Measurements from ENCODE around the gene RAB44.

RAB44 gene

GRCh38 chr6:36666826-36667591 lies 30.6 kb upstream of the RAB44 start:
- DNase-seq (ENCODE audit: low read depth): no peak

DNA sequence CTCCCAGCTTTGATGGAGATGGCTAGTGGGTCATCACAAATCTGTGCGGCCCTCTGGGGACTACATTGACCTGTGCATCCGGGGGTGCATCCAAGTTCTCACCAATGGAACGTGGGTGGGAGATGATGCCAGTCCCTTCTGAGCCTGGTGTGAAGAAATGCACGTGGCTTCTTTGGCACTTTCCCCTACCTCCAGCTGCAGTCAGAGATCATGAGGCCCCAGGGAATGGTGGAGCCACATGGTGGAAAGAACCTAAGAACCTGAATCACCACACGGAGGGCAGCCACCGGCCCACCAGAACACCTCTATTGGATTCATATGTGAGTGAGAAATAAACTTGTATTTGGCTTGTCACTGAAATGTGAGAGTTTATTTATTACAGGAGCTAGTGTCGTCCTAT lies 29.0 kb upstream of the RAB44 start:
- DNase-seq (ENCODE audit: low read depth): no peak

DNA sequence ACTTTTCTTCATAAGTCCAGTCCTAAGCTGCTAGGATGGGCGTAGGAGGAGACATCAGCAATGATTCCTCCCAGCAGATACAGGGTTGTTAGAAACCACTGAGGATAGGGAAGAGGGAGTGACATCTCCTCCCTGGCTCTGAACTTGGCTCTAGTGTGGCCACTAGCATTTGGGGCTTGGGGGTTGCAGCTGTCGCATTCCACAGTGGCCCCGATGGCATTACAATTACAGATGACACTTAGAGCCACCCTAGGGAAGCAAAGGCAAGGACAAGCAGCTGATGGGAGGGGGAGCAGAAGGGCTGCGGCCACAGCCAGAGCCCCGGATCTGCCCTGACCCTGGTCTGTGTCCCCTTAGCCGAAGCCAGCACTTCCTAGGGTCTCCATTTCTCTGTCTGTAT lies 28.6 kb upstream of the RAB44 start:
- DNase-seq (ENCODE audit: low read depth): no peak

GRCh38 chr6:36670271-36670670 lies 27.4 kb upstream of the RAB44 start:
- DNase-seq (ENCODE audit: low read depth): no peak

DNA sequence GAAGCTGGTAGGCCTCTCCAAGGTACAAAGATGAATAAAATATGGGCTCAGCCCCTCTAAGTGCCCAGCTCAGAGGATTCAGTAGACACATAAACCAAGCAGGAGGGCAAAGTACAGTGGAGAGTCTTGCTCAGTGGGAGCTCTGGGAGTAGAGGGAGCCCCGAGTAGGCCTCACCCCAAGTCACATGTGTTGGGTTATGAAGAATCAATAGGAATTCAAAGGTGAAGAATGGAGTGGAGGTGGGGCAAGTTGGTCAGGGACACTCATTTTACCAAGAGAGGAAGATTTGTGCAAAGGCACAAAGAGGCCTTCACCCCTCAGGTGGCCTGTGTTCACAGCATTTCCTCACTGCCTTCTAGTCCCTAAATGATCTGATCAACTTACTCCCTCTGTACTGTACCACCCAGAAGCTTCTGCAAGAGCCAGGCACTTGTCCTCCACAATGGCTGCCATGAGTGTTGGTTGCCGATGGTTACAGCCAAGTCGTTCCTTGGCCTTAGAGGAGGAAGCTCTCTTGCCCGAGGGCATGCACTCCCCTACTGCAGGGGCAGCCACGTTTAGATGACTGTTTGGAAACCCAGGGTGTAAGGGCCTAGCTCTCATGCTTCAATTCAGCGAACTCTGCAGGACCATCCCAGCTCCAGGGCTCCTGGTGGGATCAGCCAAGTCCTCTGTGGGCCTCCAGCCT lies 25.8 kb upstream of the RAB44 start:
- no peak for DNase-seq (ENCODE audit: low read depth)

DNA sequence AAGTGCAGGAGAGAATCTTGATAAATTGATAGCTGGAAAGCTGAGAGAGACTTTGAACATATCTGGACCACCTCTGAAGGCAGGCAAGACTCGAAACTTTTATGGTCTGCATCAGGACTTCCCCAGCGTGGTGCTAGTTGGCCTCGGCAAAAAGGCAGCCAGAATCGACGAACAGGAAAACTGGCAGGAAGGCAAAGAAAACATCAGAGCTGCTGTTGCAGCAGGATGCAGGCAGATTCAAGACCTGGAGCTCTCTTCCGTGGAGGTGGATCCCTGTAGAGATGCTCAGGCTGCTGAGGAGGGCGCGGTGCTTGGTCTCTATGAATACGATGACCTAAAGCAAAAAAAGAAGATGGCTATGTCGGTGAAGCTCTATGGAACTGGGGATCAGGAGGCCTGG lies 23.7 kb upstream of the RAB44 start:
- no peak for DNase-seq (ENCODE audit: low read depth)

DNA sequence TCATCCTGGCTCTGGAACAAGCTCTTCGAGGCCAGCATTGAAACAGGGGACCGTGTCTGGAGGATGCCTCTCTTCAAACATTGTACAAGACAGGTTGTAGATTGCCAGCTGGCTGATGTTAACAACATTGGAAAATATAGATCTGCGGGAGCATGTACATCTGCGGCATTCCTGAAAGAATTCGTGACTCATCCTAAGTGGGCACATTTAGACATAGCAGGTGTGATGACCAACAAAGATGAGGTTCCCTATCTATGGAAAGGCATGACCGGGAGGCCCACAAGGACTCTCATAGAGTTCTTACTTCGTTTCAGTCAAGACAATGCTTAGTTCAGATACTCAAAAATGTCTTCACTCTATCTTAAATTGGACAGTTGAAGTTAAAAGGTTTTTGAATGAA lies 22.7 kb upstream of the RAB44 start:
- no peak for DNase-seq (ENCODE audit: low read depth)

GRCh38 chr6:36676141-36677058 lies 21.2 kb upstream of the RAB44 start:
- no peak for DNase-seq (ENCODE audit: low read depth)

- DNase-seq (ENCODE audit: low read depth): no peak
Measured at GRCh38 chr6:36677059-36677749, 20.4 kb upstream of the RAB44 start.

DNA sequence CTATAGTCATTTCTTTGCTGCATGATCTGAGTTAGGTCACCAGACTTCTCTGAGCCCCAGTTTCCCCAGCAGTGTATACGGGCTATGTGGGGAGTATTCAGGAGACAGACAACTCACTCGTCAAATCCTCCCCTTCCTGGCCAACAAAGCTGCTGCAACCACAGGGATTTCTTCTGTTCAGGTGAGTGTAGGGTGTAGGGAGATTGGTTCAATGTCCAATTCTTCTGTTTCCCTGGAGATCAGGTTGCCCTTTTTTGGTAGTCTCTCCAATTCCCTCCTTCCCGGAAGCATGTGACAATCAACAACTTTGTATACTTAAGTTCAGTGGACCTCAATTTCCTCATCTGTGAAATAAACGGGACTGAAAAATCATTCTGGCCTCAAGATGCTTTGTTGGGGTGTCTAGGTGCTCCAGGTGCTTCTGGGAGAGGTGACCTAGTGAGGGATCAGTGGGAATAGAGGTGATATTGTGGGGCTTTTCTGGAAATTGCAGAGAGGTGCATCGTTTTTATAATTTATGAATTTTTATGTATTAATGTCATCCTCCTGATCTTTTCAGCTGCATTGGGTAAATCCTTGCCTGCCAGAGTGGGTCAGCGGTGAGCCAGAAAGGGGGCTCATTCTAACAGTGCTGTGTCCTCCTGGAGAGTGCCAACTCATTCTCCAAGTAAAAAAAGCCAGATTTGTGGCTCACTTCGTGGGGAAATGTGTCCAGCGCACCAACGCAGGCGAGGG lies 19.7 kb upstream of the RAB44 start:
- DNase-seq (ENCODE audit: low read depth): no peak

- peak; percentile 58 for DNase-seq (ENCODE audit: low read depth)
Measured at GRCh38 chr6:36678488-36679042, 19.1 kb upstream of the RAB44 start, which contains the start of gene CDKN1A. Gene CDKN1A (plus strand): TSS chr6:36678714. CDS start chr6:36684102, 5,388 bp downstream.

GRCh38 chr6:36679043-36679833 lies 18.4 kb upstream of the RAB44 start:
- DNase-seq (ENCODE audit: low read depth): peak; percentile 9

DNA sequence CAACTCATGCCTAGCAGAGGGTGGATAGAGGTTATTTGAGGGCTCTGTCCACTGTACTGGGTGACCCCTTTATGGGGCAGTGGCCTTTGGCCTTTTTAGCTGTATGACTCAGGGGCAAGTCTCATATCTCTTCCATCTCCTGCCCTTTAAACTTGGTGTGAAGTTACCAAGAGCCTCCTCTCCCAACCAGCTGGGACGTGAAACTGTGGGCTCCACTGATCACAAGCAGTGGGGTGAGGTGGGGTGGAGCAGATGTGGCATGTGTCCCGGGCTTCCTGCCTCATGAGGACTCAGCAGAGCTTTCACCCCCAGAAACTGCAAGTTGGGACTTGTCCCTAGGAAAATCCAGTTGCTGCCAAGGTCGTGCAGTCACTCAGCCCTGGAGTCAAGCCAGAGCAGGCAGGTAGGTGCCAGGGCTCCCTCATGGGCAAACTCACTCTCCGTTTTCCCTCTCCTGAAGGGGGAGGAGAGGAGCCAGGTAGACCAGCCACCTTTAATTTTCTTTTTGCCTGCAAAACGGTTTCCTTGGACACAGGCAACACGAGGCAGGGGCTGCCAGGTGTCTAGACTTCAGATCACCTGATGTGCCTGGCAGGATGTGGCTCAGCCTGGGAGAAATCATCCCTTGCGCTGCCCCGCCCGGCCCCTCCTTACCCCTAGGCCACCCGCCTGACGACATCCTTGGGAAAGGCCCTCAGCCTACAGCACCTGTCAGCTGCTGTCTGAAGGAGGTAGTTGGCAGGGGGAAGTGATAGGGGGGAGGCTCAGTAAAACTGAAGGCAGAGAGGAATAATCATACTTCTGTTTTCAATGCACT lies 15.1 kb upstream of the RAB44 start:
- peak; percentile 69 for DNase-seq (ENCODE audit: low read depth)

GRCh38 chr6:36683145-36683655 lies 14.4 kb upstream of the RAB44 start:
- DNase-seq (ENCODE audit: low read depth): no peak

DNA sequence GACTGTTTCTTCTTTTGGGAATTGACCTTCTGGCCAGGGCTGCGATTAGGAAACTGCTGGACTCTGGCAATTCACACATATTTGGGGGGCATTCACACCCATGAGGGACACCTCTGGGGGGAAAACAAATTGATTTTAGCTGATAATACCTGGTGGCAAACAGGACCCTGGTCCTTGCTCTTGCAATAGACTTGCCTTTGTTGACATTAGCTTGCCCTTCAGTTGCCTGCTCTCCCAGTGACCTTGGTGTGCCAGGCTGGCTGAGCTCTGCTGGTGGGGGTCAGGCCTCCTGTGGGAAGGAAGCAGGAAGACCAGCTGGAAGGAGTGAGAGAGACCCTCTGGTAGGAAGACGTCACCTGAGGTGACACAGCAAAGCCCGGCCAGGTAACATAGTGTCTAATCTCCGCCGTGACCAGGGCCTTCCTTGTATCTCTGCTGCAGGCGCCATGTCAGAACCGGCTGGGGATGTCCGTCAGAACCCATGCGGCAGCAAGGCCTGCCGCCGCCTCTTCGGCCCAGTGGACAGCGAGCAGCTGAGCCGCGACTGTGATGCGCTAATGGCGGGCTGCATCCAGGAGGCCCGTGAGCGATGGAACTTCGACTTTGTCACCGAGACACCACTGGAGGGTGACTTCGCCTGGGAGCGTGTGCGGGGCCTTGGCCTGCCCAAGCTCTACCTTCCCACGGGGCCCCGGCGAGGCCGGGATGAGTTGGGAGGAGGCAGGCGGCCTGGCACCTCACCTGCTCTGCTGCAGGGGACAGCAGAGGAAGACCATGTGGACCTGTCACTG lies 13.8 kb upstream of the RAB44 start:
- DNase-seq (ENCODE audit: low read depth): no peak

DNA sequence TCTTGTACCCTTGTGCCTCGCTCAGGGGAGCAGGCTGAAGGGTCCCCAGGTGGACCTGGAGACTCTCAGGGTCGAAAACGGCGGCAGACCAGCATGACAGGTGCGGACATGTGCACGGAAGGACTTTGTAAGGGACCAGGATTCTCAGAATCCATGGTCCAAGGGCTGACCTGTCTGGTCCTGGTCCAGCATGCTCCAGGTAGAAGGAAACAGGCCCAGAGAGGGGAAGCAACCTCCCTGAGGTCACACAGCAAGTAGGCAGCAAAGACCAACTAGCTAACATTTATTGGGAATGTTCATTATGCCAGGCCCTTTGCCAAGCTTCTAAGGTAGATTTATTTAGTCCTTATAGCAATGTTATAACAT lies 13.2 kb upstream of the RAB44 start:
- DNase-seq (ENCODE audit: low read depth): no peak

DNA sequence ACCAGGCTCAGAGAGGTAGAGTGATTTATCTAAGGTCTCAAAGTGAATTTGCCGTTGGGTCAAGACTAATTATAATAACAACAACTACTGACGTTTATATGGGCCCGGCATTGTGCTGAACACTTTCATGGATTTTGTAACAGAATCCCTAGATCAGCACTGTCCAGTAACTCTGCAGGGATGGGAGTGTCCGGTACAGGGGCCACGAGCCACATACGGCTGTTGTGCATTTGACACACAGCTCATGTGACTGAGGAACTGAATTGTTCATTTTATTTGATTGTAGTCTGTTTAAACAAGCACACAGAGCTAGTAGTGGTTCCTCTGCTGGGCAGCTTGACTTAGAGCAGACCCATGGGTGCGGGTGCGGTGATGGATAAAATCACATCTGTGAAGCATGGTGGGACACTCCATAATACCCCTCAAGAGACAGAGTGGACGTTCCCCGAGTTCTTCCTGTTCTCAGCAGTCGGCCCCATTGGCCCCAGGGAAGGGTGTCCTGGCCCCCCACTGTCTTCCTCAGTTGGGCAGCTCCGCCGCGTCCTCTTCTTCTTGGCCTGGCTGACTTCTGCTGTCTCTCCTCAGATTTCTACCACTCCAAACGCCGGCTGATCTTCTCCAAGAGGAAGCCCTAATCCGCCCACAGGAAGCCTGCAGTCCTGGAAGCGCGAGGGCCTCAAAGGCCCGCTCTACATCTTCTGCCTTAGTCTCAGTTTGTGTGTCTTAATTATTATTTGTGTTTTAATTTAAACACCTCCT lies 12.3 kb upstream of the RAB44 start:
- DNase-seq (ENCODE audit: low read depth): no peak
